Middle frontal gyrus (tissue), 1 donor: Measurements from ENCODE around the gene DIO2.

Experiments
- DNase-seq: peaks from one replicate; pipeline ENCODE4 v3.0.0-alpha.2; 2015; ENCODE audit warnings: low spot score; ENCODE audit errors: extremely low spot score

DIO2 gene

GRCh38 chr14:80211153-80212022 is at the start of gene DIO2:
Gene DIO2, minus strand, starts transcription at chr14:80211504. Its CDS starts 32 bp downstream, at chr14:80211472.
- DNase-seq = no peak

- DNase-seq = no peak
Observed at GRCh38 chr14:80260645-80261044, 49.3 kb upstream of the DIO2 start.

GRCh38 chr14:80239631-80240030 is 28.3 kb upstream of the DIO2 start:
- DNase-seq = no peak

- no peak for DNase-seq
Observed at GRCh38 chr14:80237143-80237542, 25.8 kb upstream of the DIO2 start.

- no peak for DNase-seq
Observed at GRCh38 chr14:80233470-80234089, 22.3 kb upstream of the DIO2 start.

GRCh38 chr14:80231702-80232101 is 20.4 kb upstream of the DIO2 start:
- DNase-seq = no peak

- no peak for DNase-seq
Observed at GRCh38 chr14:80223696-80224465, 12.6 kb upstream of the DIO2 start.

GRCh38 chr14:80216818-80217217 is 5.5 kb upstream of the DIO2 start:
- no peak for DNase-seq

- DNase-seq = no peak
Observed at GRCh38 chr14:80215756-80216581, 4.7 kb upstream of the DIO2 start.

GRCh38 chr14:80215081-80215480 is 3.8 kb upstream of the DIO2 start:
- no peak for DNase-seq

GRCh38 chr14:80213602-80214001 is 2.3 kb upstream of the DIO2 start:
- no peak for DNase-seq

GRCh38 chr14:80212023-80212397 is 706 bp upstream of the DIO2 start:
- no peak for DNase-seq

GRCh38 chr14:80208461-80208860 is 2.8 kb downstream of the DIO2 start:
- DNase-seq = no peak

- no peak for DNase-seq
Observed at GRCh38 chr14:80206351-80207080, 4.8 kb downstream of the DIO2 start.

GRCh38 chr14:80202888-80203562 is 8.3 kb downstream of the DIO2 start:
- DNase-seq = no peak

GRCh38 chr14:80200093-80200492 is 11.2 kb downstream of the DIO2 start:
- DNase-seq = no peak

- no peak for DNase-seq
Observed at GRCh38 chr14:80188571-80188970, 22.7 kb downstream of the DIO2 start.

GRCh38 chr14:80186301-80186800 is 25.0 kb downstream of the DIO2 start:
- no peak for DNase-seq

GRCh38 chr14:80176893-80177292 is 34.4 kb downstream of the DIO2 start:
- no peak for DNase-seq
